Body of pancreas (tissue), 4 donors: ENCODE results near the gene SLC25A21.
"Not testable (repeated sequence)": the region's sequence is repeated elsewhere in the genome, so short reads cannot be mapped to it uniquely, and the experiment has no call there.

Experiments used
- CTCF ChIP-seq, 7 experiments: fragments of 450-650 bp in 4 of 7; fragments of 200-600 bp in 3 of 7; sonication (generic) in 3 of 7; IDR thresholded peaks; one replicate each; pipeline ENCODE4 v1.5.1; 2016 to 2019; ENCODE audit warnings: antibody characterized with exemption in 7 of 7
- POLR2A ChIP-seq, 3 donors: fragments of 450-650 bp; IDR thresholded peaks; one replicate each; pipeline ENCODE4 v1.6.1; 2016; ENCODE audit warnings: antibody characterized with exemption in 3 of 3, mild to moderate bottlenecking in 2 of 3

- not testable (repeated sequence) for TF ChIP-seq POLR2A, CTCF (IDR thresholded peaks at IDR 0.05)
These were observed 10.1 kb downstream of the SLC25A21 start for GRCh38 chr14:37162307-37162706.
